Measurements from ENCODE around the gene LTBP1. TPM values are rescaled to one million over a fixed set of nuclear protein-coding genes. Genes with fewer than 3 reads are reported as not detected.

LTBP1 gene
- total RNA-seq, 6 experiments from 2014 or later = 260 to 409 (median 335) TPM

- Mint-ChIP-seq H3K27ac (no peak overlapping the region; the same call in 1 of the 2 replicates), H3K9me3 (peaks cover 7% of the 10 kb centered on the region; the same call in 1 of the 2 replicates), H3K36me3 (ENCODE audit: low read depth) (peaks cover 9% of the 10 kb centered on the region), H3K27me3 (ENCODE audit: insufficient read depth) (no peaks in the 10 kb centered on the region), H3K4me1 (ENCODE audit: low read depth) (peaks cover 38% of the 10 kb centered on the region), H3K4me3 (no peak overlapping the region)
- no peak for DNase-seq
- TF ChIP-seq CTCF (IDR thresholded peaks at IDR 0.05) = no peak
Measured at GRCh38 chr2:33058716-33059470, 112.1 kb downstream of the LTBP1 start.

GRCh38 chr2:33059471-33060156 lies 112.9 kb downstream of the LTBP1 start:
- no peak overlapping the region for H3K4me3 Mint-ChIP-seq
- peak; percentile 13 for DNase-seq

GRCh38 chr2:33060405-33060804 lies 113.7 kb downstream of the LTBP1 start:
- no peak for TF ChIP-seq CTCF (IDR thresholded peaks at IDR 0.05)
- Mint-ChIP-seq H3K27ac (peak overlapping the region; percentile 4), H3K36me3 (ENCODE audit: low read depth) (peaks cover 17% of the 10 kb centered on the region), H3K4me3 (no peak overlapping the region), H3K27me3 (ENCODE audit: insufficient read depth) (no peaks in the 10 kb centered on the region), H3K9me3 (peaks cover 7% of the 10 kb centered on the region; the same call in 1 of the 2 replicates), H3K4me1 (ENCODE audit: low read depth) (peaks cover 49% of the 10 kb centered on the region)
- no peak for DNase-seq

More at GRCh38 chr2:33059471-33060156, 112.9 kb downstream of the LTBP1 start:
- peaks cover 7% of the 10 kb centered on the region; the same call in 1 of the 2 replicates for H3K9me3 Mint-ChIP-seq
- no peaks in the 10 kb centered on the region for H3K27me3 Mint-ChIP-seq (ENCODE audit: insufficient read depth)
- H3K36me3 Mint-ChIP-seq (ENCODE audit: low read depth) = peaks cover 10% of the 10 kb centered on the region
- peaks cover 44% of the 10 kb centered on the region for H3K4me1 Mint-ChIP-seq (ENCODE audit: low read depth)
- peak overlapping the region; percentile 0 for H3K27ac Mint-ChIP-seq
- no peak for TF ChIP-seq CTCF (IDR thresholded peaks at IDR 0.05)

GRCh38 chr2:33062665-33063250 lies 116.0 kb downstream of the LTBP1 start:
- Mint-ChIP-seq H3K27me3 (ENCODE audit: insufficient read depth) (no peaks in the 10 kb centered on the region), H3K36me3 (ENCODE audit: low read depth) (peaks cover 13% of the 10 kb centered on the region; the same call in 1 of the 2 replicates), H3K27ac (no peak overlapping the region), H3K4me1 (ENCODE audit: low read depth) (peaks cover 57% of the 10 kb centered on the region), H3K4me3 (no peak overlapping the region), H3K9me3 (no peaks in the 10 kb centered on the region)
- DNase-seq = no peak
- no peak for TF ChIP-seq CTCF (IDR thresholded peaks at IDR 0.05)

- no peak for TF ChIP-seq CTCF (IDR thresholded peaks at IDR 0.05)
- peaks cover 67% of the 10 kb centered on the region for H3K4me1 Mint-ChIP-seq (ENCODE audit: low read depth)
- DNase-seq = peak; percentile 11
Measured at GRCh38 chr2:33064349-33064801, 117.6 kb downstream of the LTBP1 start.

More at GRCh38 chr2:33064349-33064801, 117.6 kb downstream of the LTBP1 start:
- Mint-ChIP-seq H3K27ac (0 out of 2 replicates have a peak overlapping the region, but pooled peaks have one; percentile 26), H3K9me3 (no peaks in the 10 kb centered on the region), H3K27me3 (ENCODE audit: insufficient read depth) (no peaks in the 10 kb centered on the region), H3K36me3 (ENCODE audit: low read depth) (peaks cover 13% of the 10 kb centered on the region; the same call in 1 of the 2 replicates), H3K4me3 (no peak overlapping the region)

Data from HFFc6 (cell line).